Endodermal cell (in vitro differentiated cells): ENCODE measurements around the gene BMPR2. TPM values are rescaled to one million over a fixed set of nuclear protein-coding genes. Genes with fewer than 3 reads are reported as not detected.
A peak's percentile ranks its signal among the peaks of the same experiment; 100 is the strongest.

Source experiments
- DNase-seq: peaks from one replicate; pipeline ENCODE4 v3.0.0-alpha.2; 2017
- H3K27ac ChIP-seq: 2 replicates; pipeline ENCODE4 v1.5.1; 2013; ENCODE audit warnings: mild to moderate bottlenecking, low read depth, low read length, moderate library complexity
- H3K27me3 ChIP-seq: 2 replicates; pipeline ENCODE4 v1.6.1; 2013; ENCODE audit warnings: mild to moderate bottlenecking, low read length, moderate library complexity; ENCODE audit not compliant: insufficient read depth, control insufficient read depth, poor library complexity, severe bottlenecking
- H3K36me3 ChIP-seq: 2 replicates; pipeline ENCODE4 v1.7.0; 2013; ENCODE audit warnings: mild to moderate bottlenecking, low read length, moderate library complexity; ENCODE audit not compliant: control insufficient read depth, insufficient read depth
- H3K4me1 ChIP-seq: one replicate; pipeline ENCODE4 v1.7.0; 2013; ENCODE audit warnings: low read length; ENCODE audit not compliant: control insufficient read depth, insufficient read depth
- H3K4me3 ChIP-seq: 2 replicates; pipeline ENCODE4 v1.5.1; 2013; ENCODE audit warnings: mild to moderate bottlenecking, low read length, moderate library complexity
- H3K9ac ChIP-seq: 2 replicates; pipeline ENCODE4 v1.6.1; 2013; ENCODE audit warnings: mild to moderate bottlenecking, low read length, moderate library complexity; ENCODE audit not compliant: poor library complexity, severe bottlenecking; ENCODE audit errors: extremely low read depth
- H3K9me3 ChIP-seq: 2 replicates; pipeline ENCODE4 v1.6.1; 2013; ENCODE audit warnings: mild to moderate bottlenecking, low read length, moderate library complexity; ENCODE audit not compliant: control insufficient read depth
- H3K27ac Mint-ChIP-seq: 2 replicates; pipeline ENCODE4 v1.8.0; 2020; ENCODE audit warnings: mixed read lengths
- H3K27me3 Mint-ChIP-seq: 2 replicates; pipeline ENCODE4 v1.8.0; 2021; ENCODE audit warnings: mild to moderate bottlenecking, mixed read lengths; ENCODE audit not compliant: insufficient read depth
- H3K36me3 Mint-ChIP-seq: 2 replicates; pipeline ENCODE4 v1.8.0; 2020; ENCODE audit warnings: low read depth, mixed read lengths
- H3K4me1 Mint-ChIP-seq: 2 replicates; pipeline ENCODE4 v1.8.0; 2020; ENCODE audit warnings: mixed read lengths
- H3K4me3 Mint-ChIP-seq: 2 replicates; pipeline ENCODE4 v1.8.0; 2020; ENCODE audit warnings: mild to moderate bottlenecking, moderate library complexity, mixed read lengths
- H3K9me3 Mint-ChIP-seq: 2 replicates; pipeline ENCODE4 v1.8.0; 2020; ENCODE audit warnings: mild to moderate bottlenecking, mixed read lengths
- CTCF ChIP-seq: fragments of 200-600 bp; sonication (generic); conservative IDR thresholded peaks from 2 replicates; pipeline ENCODE4 v1.5.0; 2021; ENCODE audit warnings: antibody characterized with exemption, mild to moderate bottlenecking
- WGBS, 2 experiments: methylation state at CpG; one replicate each; pipeline versions ENCODE4 v1.1.5 to v1.1.7; 2013; ENCODE audit warnings: missing lambda C conversion rate in 2 of 2, mixed read lengths in 1 of 2; ENCODE audit not compliant: insufficient coverage in 1 of 2, insufficient read length in 1 of 2; 5-methylcytosine and 5-hydroxymethylcytosine counted together
- total RNA-seq, 2 donors: library from RNA; stranded (reverse); fragmentation: NEBNext Ultra II Directional in 1 of 2; extraction: Animal tissue kit (Norgen Biotek cat#: 25700) in 1 of 2; gene quantifications; 2 replicates in 1 of 2; 3 replicates in 1 of 2; pipeline ENCODE4 v1.2.1, GENCODE V29; 2021

The BMPR2 gene
- total RNA-seq, 2 donors from 2014 or later: 42.2 to 56.3 TPM

- H3K9me3 ChIP-seq: no peaks in the 10 kb centered on the region
- no peak overlapping the region for H3K27ac ChIP-seq
- peaks cover 3% of the 10 kb centered on the region for H3K4me1 ChIP-seq
- Mint-ChIP-seq H3K4me3 (no peak overlapping the region), H3K36me3 (peaks cover 22% of the 10 kb centered on the region), H3K27me3 (no peaks in the 10 kb centered on the region), H3K9me3 (no peaks in the 10 kb centered on the region), H3K27ac (peak overlapping the region; percentile 39), H3K4me1 (peaks cover 18% of the 10 kb centered on the region)
- 94 to 97% methylated on average over 2 of the region's 2 CpGs for WGBS, 2 experiments
- H3K27me3 ChIP-seq: no peaks in the 10 kb centered on the region
- H3K9ac ChIP-seq: no peak overlapping the region
- H3K36me3 ChIP-seq: peaks cover 33% of the 10 kb centered on the region
- DNase-seq: no peak
- no peak overlapping the region for H3K4me3 ChIP-seq
- no peak for TF ChIP-seq CTCF
Observed at GRCh38 chr2:202423139-202423538, 47.0 kb downstream of the BMPR2 start.

- Histone ChIP-seq H3K9me3 (peaks cover 10% of the 10 kb centered on the region), H3K4me3 (no peak overlapping the region), H3K4me1 (no peaks in the 10 kb centered on the region), H3K36me3 (peaks cover 49% of the 10 kb centered on the region), H3K27ac (no peak overlapping the region), H3K27me3 (no peaks in the 10 kb centered on the region), H3K9ac (no peak overlapping the region)
- 96% methylated on average over 4 to 5 of the region's 5 CpGs for WGBS, 2 experiments
- TF ChIP-seq CTCF: no peak
- H3K4me1 Mint-ChIP-seq: peaks cover 7% of the 10 kb centered on the region
- no peaks in the 10 kb centered on the region for H3K27me3 Mint-ChIP-seq
- peaks cover 36% of the 10 kb centered on the region for H3K36me3 Mint-ChIP-seq
- no peaks in the 10 kb centered on the region for H3K9me3 Mint-ChIP-seq
- no peak for DNase-seq
- H3K4me3 Mint-ChIP-seq: no peak overlapping the region
- H3K27ac Mint-ChIP-seq: no peak overlapping the region
Observed at GRCh38 chr2:202425036-202425435, 48.9 kb downstream of the BMPR2 start.

GRCh38 chr2:202426751-202427150 is 50.6 kb downstream of the BMPR2 start:
- no peaks in the 10 kb centered on the region for H3K27me3 ChIP-seq
- H3K27ac Mint-ChIP-seq: no peak overlapping the region
- peaks cover 35% of the 10 kb centered on the region for H3K36me3 Mint-ChIP-seq
- no peak overlapping the region for H3K4me3 Mint-ChIP-seq
- no peak for TF ChIP-seq CTCF
- peaks cover 39% of the 10 kb centered on the region for H3K36me3 ChIP-seq
- no peaks in the 10 kb centered on the region for H3K9me3 Mint-ChIP-seq
- no peaks in the 10 kb centered on the region for H3K4me1 ChIP-seq
- 95 to 100% methylated on average over 3 to 8 of the region's 8 CpGs for WGBS, 2 experiments
- H3K9ac ChIP-seq: no peak overlapping the region
- peaks cover 10% of the 10 kb centered on the region for H3K9me3 ChIP-seq
- peaks cover 7% of the 10 kb centered on the region for H3K4me1 Mint-ChIP-seq
- no peak overlapping the region for H3K4me3 ChIP-seq
- H3K27ac ChIP-seq: no peak overlapping the region
- H3K27me3 Mint-ChIP-seq: no peaks in the 10 kb centered on the region
- DNase-seq: no peak
